ENCODE measurements around the gene PRIM2.
"Not testable (repeated sequence)": the region's sequence is repeated elsewhere in the genome, so short reads cannot be mapped to it uniquely, and the experiment has no call there.

DNA sequence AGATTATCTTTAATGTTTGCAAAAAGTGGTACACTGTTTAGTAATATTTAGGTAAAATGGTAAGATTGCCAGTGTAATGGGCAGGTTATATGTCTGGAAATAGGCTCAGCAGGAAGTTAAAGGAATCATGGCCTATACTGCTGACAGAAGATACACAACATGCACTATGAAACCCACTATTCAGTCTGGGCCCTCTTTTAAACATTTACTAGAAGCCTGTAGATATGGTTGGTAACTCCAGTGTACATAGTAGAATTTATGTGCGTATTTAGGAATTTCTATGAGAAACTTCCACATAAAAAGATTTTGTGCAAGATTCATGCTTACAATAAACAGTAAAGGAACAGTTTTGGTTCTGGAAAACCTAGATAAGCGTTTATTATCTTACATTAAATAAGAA, 178.8 kb downstream of the PRIM2 start:
- TF ChIP-seq EZH2 (optimal IDR thresholded peaks at IDR 0.05; ENCODE audit: low read depth, low read length); CTCF (IDR thresholded peaks at IDR 0.05; ENCODE audit: low read length); EZH2phosphoT487 (IDR thresholded peaks at IDR 0.05; ENCODE audit: low read length): not testable (repeated sequence)
